CD14-positive monocyte (primary cell): ENCODE measurements around the gene PTAFR. TPM values are rescaled to one million over a fixed set of nuclear protein-coding genes. Genes with fewer than 3 reads are reported as not detected.

Source experiments
- DNase-seq, 3 donors: peaks; one replicate each; pipeline ENCODE4 v3.0.0-alpha.2; 2011 to 2022
- H2AFZ ChIP-seq: 2 replicates; pipeline ENCODE4 v1.6.0; 2012; ENCODE audit warnings: mild to moderate bottlenecking, low read depth, low read length, inconsistent platforms; ENCODE audit not compliant: insufficient read depth, poor library complexity, severe bottlenecking
- H3K27ac ChIP-seq, 2 donors: 1 replicate in 1 of 2; 2 replicates in 1 of 2; pipeline ENCODE4 v1.5.1; 2012 to 2013; ENCODE audit warnings: low read length in 2 of 2, control low read depth in 1 of 2, inconsistent platforms in 1 of 2, low read depth in 1 of 2, mild to moderate bottlenecking in 1 of 2
- H3K27me3 ChIP-seq, 2 donors: one replicate each; pipeline versions ENCODE4 v1.6.0 to v1.6.1; 2011 to 2013; ENCODE audit warnings: low read length in 2 of 2; ENCODE audit not compliant: control insufficient read depth in 2 of 2, insufficient read depth in 2 of 2
- H3K36me3 ChIP-seq, 2 donors: replicated peaks in 1 of 2; 1 replicate in 1 of 2; 2 replicates in 1 of 2; pipeline versions ENCODE4 v1.5.1 to v1.6.1; 2012 to 2013; ENCODE audit warnings: low read length in 2 of 2, control low read depth in 1 of 2, inconsistent platforms in 1 of 2, mild to moderate bottlenecking in 1 of 2; ENCODE audit not compliant: insufficient read depth in 2 of 2, control insufficient read depth in 1 of 2
- H3K4me1 ChIP-seq, 2 donors: 1 replicate in 1 of 2; 2 replicates in 1 of 2; pipeline versions ENCODE4 v1.5.1 to v1.6.1; 2012 to 2013; ENCODE audit warnings: low read length in 2 of 2, control low read depth in 1 of 2, inconsistent platforms in 1 of 2, mild to moderate bottlenecking in 1 of 2, moderate library complexity in 1 of 2; ENCODE audit not compliant: insufficient read depth in 2 of 2, control insufficient read depth in 1 of 2
- H3K4me2 ChIP-seq: replicated peaks from 2 replicates; pipeline ENCODE3; 2012; ENCODE audit warnings: low read length, moderate library complexity, mild to moderate bottlenecking; ENCODE audit not compliant: poor library complexity, severe bottlenecking; ENCODE audit errors: extremely low read depth
- H3K4me3 ChIP-seq, 3 experiments: fragments of 200-600 bp in 1 of 3; sonication (generic) in 1 of 3; replicated peaks in 1 of 3; 1 replicate in 2 of 3; 2 replicates in 1 of 3; pipeline ENCODE4 v1.5.1; 2011 to 2013; ENCODE audit warnings: low read length in 3 of 3, mild to moderate bottlenecking in 3 of 3, control low read depth in 2 of 3, low read depth in 2 of 3, inconsistent platforms in 1 of 3, moderate library complexity in 1 of 3
- H3K79me2 ChIP-seq: 2 replicates; pipeline ENCODE4 v1.6.0; 2012; ENCODE audit warnings: mild to moderate bottlenecking, control low read depth, inconsistent platforms, low read length, moderate library complexity; ENCODE audit not compliant: insufficient read depth
- H3K9ac ChIP-seq: 2 replicates; pipeline ENCODE4 v1.6.0; 2017; ENCODE audit warnings: low read length, mild to moderate bottlenecking; ENCODE audit not compliant: insufficient read depth, poor library complexity, severe bottlenecking
- H3K9me3 ChIP-seq, 2 donors: replicated peaks in 1 of 2; 1 replicate in 1 of 2; 2 replicates in 1 of 2; pipeline versions ENCODE4 v1.5.1 to v1.6.1; 2012 to 2013; ENCODE audit warnings: low read length in 2 of 2, control low read depth in 1 of 2; ENCODE audit not compliant: control insufficient read depth in 1 of 2, insufficient read depth in 1 of 2
- H4K20me1 ChIP-seq: 2 replicates; pipeline ENCODE4 v1.6.0; 2012; ENCODE audit warnings: mild to moderate bottlenecking, low read length, control low read depth, moderate library complexity; ENCODE audit not compliant: insufficient read depth
- H3K27ac Mint-ChIP-seq, 7 donors: one replicate each; pipeline ENCODE4 v1.8.0; 2020; ENCODE audit warnings: mild to moderate bottlenecking in 7 of 7, mixed read lengths in 7 of 7, moderate library complexity in 6 of 7, inconsistent platforms in 2 of 7
- H3K27me3 Mint-ChIP-seq, 3 donors: one replicate each; pipeline ENCODE4 v1.8.0; 2021 to 2022; ENCODE audit warnings: low read depth in 3 of 3, mild to moderate bottlenecking in 3 of 3, mixed read lengths in 3 of 3, moderate library complexity in 3 of 3, inconsistent platforms in 1 of 3
- H3K36me3 Mint-ChIP-seq, 2 donors: one replicate each; pipeline ENCODE4 v1.8.0; 2020; ENCODE audit warnings: mixed read lengths in 2 of 2, inconsistent platforms in 1 of 2, mild to moderate bottlenecking in 1 of 2
- H3K4me1 Mint-ChIP-seq: one replicate; pipeline ENCODE4 v1.8.0; 2020; ENCODE audit warnings: mild to moderate bottlenecking, mixed read lengths
- H3K4me3 Mint-ChIP-seq, 2 donors: one replicate each; pipeline ENCODE4 v1.8.0; 2020; ENCODE audit warnings: mild to moderate bottlenecking in 2 of 2, mixed read lengths in 2 of 2, moderate library complexity in 1 of 2
- H3K9me3 Mint-ChIP-seq, 7 donors: one replicate each; pipeline ENCODE4 v1.8.0; 2020 to 2022; ENCODE audit warnings: mixed read lengths in 7 of 7, mild to moderate bottlenecking in 6 of 7, moderate library complexity in 6 of 7, inconsistent platforms in 2 of 7
- WGBS: methylation state at CpG from one replicate; pipeline ENCODE4 v1.1.5; 2013; ENCODE audit warnings: missing lambda C conversion rate; ENCODE audit not compliant: insufficient coverage; 5-methylcytosine and 5-hydroxymethylcytosine counted together
- intact Hi-C, 2 donors: fragments of 100-400 bp; cut with micrococcal nuclease; formaldehyde crosslinking; loops; one replicate each; pipeline versions ENCODE4 v1.15.0 to v1.15.1; 2023
- polyA plus RNA-seq, 3 donors: library from polyadenylated mRNA; depleted of rRNA in 1 of 3; unstranded in 2 of 3; stranded (reverse) in 1 of 3; fragments of 300-500 nt in 2 of 3; fragments of >200 nt in 1 of 3; fragmentation: Illumina TruSeq in 2 of 3; gene quantifications; 1 replicate in 2 of 3; 2 replicates in 1 of 3; pipeline ENCODE4 v1.2.3, GENCODE V29; 2012 to 2021
- TF ChIP-seq, protein P1 (sequence below): fragments of 200-600 bp; IDR thresholded peaks from one replicate; pipeline ENCODE4 v1.8.0; 2022; ENCODE audit warnings: antibody characterized with exemption, mild to moderate bottlenecking

Gene PTAFR
- polyA plus RNA-seq, 3 donors: 115 to 347 (median 331) TPM

DNA sequence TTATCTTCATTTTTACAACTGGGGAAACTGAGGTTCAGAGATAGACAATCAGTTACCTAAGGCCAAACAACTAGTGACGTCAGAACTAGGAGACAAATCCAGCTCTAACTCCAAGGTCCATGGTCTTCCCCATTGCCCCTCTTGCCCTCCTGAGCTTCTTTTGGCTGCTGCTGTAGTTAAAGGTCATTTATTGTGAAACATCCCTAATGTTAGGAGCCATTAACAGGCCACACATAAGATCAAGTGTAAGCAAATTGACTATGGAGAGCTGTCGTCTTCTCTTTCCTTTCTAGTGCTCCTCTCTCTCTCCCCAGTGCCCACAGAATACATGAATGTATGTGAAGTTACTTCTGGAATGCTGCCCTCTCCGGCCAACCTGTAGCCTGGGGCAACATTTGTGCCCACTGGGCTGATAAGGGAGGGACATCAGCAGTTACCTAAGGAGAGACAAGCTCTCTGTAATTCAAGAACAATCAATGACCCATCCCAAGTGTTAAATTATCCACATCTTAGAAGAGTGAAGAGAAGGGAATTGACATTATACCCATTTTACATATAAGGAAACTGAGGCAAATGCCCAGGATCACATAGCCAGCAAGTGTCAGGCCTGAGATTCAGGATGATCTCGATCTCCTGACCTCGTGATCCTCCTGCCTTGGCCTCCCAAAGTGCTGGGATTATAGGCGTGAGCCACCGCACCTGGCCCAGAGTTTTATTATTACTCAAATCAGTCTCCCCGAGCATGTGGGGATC is 40.1 kb downstream of the PTAFR start:
- Histone ChIP-seq H3K4me2 (peak overlapping the region; percentile 61), H2AFZ (no peak overlapping the region), H4K20me1 (no peaks in the 10 kb centered on the region), H3K4me1 (peaks cover 77 to 97% of the 10 kb centered on the region in 2 donors), H3K79me2 (no peaks in the 10 kb centered on the region), H3K9ac (no peak overlapping the region), H3K27ac (peak overlapping the region; percentile 84 to 87), H3K9me3 (no peaks in the 10 kb centered on the region), H3K27me3 (no peaks in the 10 kb centered on the region), H3K36me3 (no peaks in the 10 kb centered on the region), H3K4me3 (peak overlapping the region in 1 of 3 experiments; percentile 49)
- Mint-ChIP-seq H3K27me3 (peaks cover 0 to 1% (median 0%) of the 10 kb centered on the region in 3 donors), H3K9me3 (peaks cover 0 to 1% (median 0%) of the 10 kb centered on the region in 7 donors), H3K4me1 (peaks cover 82% of the 10 kb centered on the region), H3K36me3 (peaks cover 2 to 6% of the 10 kb centered on the region in 2 donors), H3K4me3 (peak overlapping the region in 1 of 2 donors; percentile 86), H3K27ac (peak overlapping the region; percentile 92 to 99 (median 98))
- intact Hi-C loops: loop anchor here (5.0 kb wide), 2 partner anchors 36 to 44 kb away; no protein-coding TSS in a partner anchor
- TF ChIP-seq, protein P1, sequence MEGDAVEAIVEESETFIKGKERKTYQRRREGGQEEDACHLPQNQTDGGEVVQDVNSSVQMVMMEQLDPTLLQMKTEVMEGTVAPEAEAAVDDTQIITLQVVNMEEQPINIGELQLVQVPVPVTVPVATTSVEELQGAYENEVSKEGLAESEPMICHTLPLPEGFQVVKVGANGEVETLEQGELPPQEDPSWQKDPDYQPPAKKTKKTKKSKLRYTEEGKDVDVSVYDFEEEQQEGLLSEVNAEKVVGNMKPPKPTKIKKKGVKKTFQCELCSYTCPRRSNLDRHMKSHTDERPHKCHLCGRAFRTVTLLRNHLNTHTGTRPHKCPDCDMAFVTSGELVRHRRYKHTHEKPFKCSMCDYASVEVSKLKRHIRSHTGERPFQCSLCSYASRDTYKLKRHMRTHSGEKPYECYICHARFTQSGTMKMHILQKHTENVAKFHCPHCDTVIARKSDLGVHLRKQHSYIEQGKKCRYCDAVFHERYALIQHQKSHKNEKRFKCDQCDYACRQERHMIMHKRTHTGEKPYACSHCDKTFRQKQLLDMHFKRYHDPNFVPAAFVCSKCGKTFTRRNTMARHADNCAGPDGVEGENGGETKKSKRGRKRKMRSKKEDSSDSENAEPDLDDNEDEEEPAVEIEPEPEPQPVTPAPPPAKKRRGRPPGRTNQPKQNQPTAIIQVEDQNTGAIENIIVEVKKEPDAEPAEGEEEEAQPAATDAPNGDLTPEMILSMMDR: no peak
- peak in 1 of 3 donors; percentile 28 for DNase-seq
- WGBS: 100% methylated on average over 4 of the region's 8 CpGs

- Mint-ChIP-seq H3K9me3 (peaks cover 0 to 1% (median 0%) of the 10 kb centered on the region in 7 donors), H3K4me3 (peak overlapping the region; percentile 38 to 86), H3K4me1 (peaks cover 80% of the 10 kb centered on the region), H3K27me3 (peaks cover 0 to 1% (median 0%) of the 10 kb centered on the region in 3 donors), H3K27ac (peak overlapping the region; percentile 92 to 99 (median 98)), H3K36me3 (peaks cover 2 to 6% of the 10 kb centered on the region in 2 donors)
- Histone ChIP-seq H3K4me3 (peak overlapping the region in 1 of 3 experiments; percentile 49), H3K9me3 (no peaks in the 10 kb centered on the region), H3K27ac (peak overlapping the region; percentile 84 to 87), H4K20me1 (no peaks in the 10 kb centered on the region), H3K4me1 (peaks cover 77 to 89% of the 10 kb centered on the region in 2 donors), H3K79me2 (no peaks in the 10 kb centered on the region), H3K36me3 (no peaks in the 10 kb centered on the region), H3K27me3 (no peaks in the 10 kb centered on the region), H3K4me2 (peak overlapping the region; percentile 61), H3K9ac (peak overlapping the region; percentile 49), H2AFZ (no peak overlapping the region)
- WGBS: 13% methylated on average over 8 of the region's 14 CpGs
- TF ChIP-seq, protein P1: no peak
- intact Hi-C loops: loop anchor here (5.0 kb wide), 2 partner anchors 37 to 43 kb away; no protein-coding TSS in a partner anchor
- peak; percentile 76 to 91 (median 87) for DNase-seq
Measured at GRCh38 chr1:28135371-28136168, 40.9 kb downstream of the PTAFR start.
